DLD1 (cell line): Measurements from ENCODE around the gene WDFY2.
"Not testable (repeated sequence)": the region's sequence is repeated elsewhere in the genome, so short reads cannot be mapped to it uniquely, and the experiment has no call there.

ENCODE experiments used
- in situ Hi-C: cut with HindIII; loops from 2 replicates; pipeline ENCODE4 v1.10.0; 2017; ENCODE audit warnings: low sequenced_read_pairs

WDFY2 gene

DNA sequence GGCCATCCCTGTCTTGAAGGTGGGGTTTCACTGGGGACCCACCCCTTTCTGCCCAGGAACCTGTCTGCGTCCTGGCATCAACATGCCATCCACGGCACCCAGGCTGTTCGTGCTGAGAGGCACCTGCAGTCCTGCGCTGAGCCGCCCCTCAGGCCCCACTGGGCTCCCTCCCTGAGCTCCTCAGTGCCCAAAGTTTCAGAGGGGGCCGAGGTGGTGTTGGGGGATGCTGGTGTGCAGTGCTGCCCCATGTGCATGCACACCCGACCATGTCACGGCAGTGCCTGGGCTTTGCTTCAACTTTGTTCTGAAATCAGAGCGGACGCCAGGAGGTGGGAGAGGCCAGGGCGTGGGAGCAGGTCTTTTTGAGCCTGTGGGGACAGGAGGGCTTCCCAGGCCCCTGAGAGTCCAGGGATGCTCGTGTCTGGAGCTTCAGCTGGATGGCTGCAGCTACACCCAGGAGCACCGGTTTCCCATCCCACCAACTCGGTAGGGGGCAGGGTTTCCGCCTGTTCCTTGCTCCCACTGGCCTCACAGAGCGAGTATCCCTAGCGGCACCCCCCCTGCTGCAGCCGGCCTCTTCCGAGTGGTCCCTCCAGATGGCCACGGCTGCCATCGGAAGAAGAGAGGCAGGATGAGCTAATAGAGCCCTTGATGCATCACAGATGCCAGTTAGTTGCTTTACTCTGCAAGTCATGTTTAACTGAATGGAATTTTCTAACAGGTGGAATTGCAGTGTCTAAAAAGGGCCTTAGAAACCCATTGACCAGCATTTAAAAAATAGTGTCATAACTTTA, 44.0 kb downstream of the WDFY2 start:
- in situ Hi-C loops = no loop called here

DNA sequence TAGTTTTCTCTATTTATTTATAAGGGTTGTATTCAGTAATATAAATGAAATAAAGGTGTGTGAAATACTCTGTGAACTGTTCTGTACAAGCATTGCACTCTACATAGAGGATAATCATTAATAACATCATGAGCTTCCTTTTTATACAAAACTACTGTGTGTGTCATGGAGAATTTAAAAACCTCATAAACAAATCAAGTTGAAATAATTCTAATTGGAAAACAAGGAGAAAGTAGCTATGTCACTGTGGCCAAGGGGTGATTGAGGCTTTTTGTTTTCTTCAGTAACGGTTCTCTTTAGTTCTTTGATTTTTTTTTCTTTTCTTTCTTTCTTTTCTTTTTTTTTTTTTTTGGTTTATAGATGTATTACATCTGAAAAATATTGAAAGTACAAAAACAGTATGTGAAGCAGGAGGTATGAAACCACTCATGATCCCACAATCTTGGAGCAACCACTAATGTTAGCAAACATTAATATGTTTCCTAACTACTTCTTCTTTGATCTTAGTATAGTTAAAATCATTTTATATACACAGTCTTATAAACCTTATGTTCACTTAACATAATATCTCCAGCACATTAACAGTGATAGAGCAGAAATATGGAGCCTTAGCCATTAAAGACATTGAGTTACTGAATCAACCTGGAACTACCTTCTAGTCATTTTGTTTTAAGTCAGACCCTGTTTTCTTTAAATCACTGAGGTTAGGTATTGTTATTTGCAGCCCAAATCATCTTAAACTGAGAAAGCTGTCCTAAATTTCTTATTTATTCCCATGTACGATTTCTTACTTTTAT, 45.4 kb downstream of the WDFY2 start:
- in situ Hi-C loops = no loop called here

- in situ Hi-C loops = no loop called here
These were observed 46.0 kb downstream of the WDFY2 start for GRCh38 chr13:51630288-51630615.

GRCh38 chr13:51632591-51633362, 48.5 kb downstream of the WDFY2 start:
- in situ Hi-C loops = no loop called here

DNA sequence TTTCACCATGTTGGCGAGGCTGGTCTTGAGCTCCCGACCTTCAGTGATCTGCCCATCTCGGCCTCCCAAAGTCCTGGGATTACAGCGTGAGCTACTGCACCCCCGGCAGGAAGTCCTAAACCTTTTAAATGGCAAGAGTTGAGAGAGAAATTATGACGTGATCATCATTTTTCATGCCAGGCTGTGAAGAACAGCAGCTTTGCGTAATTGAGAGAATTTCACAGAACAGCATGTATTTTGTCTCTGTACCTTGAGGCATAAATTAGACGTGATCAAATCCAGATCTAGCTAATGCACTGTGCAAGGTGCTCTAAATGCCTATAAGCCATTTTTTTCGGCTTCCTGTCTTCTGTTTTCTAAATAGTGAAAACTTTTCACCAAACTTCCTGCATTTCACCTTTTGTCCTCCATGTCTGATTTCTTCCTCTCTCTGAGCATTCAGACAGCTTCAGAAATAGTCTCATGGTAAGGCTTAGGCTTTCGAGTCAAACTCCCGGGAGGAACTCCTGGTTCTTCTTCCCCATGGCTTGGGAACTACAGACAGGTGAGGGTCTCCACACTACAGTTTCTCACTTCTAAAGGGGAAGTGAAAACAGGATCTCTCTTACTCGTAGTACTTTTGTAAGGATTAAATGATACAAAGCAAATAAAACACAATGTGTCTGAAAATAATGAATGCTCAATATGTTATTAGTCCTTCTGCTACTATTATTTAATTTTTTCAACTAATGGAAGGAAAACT, 51.0 kb downstream of the WDFY2 start:
- in situ Hi-C loops = no loop called here

DNA sequence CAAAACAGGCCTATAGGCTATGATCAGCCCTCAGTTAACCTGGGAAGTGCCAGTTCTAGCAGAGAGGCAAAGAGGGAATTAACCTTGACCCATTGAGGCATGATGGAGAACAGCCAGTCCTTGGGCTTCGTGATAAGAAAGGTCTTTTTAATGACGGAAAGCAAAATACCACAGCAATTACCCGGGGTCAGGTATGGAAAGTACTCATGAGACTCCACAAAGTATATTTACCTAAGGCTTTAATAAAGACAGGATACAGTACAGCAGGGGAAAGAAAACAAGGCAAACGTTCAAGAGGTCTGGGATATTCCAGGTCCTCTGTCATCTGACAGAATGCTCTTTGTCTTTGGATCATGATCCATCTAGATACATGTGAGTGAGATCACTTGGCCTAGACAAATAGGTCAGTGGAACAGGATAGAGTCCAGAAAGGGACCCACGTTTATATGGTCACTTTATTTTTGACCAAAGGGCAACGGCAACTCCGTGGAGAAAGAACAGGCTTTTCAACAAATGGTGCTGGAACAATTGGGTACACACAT, 52.2 kb downstream of the WDFY2 start:
- in situ Hi-C loops = no loop called here

DNA sequence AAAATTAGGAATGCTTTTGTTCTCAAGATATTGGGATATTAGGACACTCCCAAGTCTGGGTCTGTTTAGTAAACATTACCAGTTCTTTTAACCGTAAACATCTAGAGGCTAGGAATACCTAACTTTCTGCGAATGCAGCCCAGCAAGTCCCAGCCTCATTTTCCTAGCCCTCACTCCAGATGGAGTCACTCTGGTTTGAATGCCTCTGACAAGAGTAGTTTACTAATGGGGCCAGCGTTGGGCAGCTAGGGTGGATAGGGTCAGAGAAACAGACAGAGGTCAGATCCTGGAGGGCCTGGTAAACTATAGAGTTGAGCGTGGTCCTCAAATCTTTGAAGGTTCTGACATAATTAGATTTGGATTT, 53.6 kb downstream of the WDFY2 start:
- in situ Hi-C loops = no loop called here

- in situ Hi-C loops = no loop called here
These were observed 54.1 kb downstream of the WDFY2 start for GRCh38 chr13:51638216-51638871.

DNA sequence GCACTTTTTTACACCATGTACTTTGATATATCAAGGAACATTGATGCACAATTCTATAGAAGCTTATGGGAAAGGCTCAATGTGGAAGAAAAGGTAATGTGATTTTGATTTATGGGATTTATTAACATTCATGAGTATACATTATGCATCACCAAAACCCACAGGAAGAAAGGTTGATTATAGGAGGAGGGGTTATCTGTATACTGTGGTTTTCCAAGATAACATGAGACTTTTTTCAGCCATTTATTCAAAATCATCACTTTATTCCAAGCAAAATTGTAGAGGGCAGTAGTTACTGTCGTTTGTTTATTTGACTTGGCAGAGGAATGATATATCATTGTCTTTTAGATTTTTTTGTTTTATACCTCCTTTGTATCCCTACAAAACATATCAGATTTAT, 54.9 kb downstream of the WDFY2 start:
- in situ Hi-C loops = no loop called here

GRCh38 chr13:51640696-51641095, 56.4 kb downstream of the WDFY2 start:
- in situ Hi-C loops = not testable (repeated sequence)

- in situ Hi-C loops = no loop called here
These were observed 59.0 kb downstream of the WDFY2 start for GRCh38 chr13:51643105-51643881.

- in situ Hi-C loops = no loop called here
These were observed 59.6 kb downstream of the WDFY2 start for GRCh38 chr13:51643882-51644281.

DNA sequence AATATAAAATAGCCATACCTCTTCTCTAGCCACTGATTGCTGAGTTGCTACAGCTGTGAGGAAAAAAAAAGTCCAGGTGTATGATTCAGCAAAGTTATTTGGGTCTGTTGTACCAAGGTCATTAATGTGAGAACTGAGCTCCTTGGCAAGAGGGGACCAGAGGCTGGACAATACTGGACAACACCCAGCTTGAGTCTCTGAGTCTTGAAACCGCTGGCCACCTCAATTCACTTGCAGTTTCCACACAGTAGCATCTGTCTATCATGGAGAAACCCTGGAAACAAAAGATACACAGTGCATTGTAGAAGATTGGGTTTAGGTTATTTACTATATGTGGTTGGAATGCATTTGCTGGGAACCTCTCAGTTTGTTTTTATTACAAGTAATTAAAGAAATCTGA, 60.4 kb downstream of the WDFY2 start:
- in situ Hi-C loops = no loop called here

- in situ Hi-C loops = no loop called here
These were observed 60.9 kb downstream of the WDFY2 start for GRCh38 chr13:51645154-51645650.

DNA sequence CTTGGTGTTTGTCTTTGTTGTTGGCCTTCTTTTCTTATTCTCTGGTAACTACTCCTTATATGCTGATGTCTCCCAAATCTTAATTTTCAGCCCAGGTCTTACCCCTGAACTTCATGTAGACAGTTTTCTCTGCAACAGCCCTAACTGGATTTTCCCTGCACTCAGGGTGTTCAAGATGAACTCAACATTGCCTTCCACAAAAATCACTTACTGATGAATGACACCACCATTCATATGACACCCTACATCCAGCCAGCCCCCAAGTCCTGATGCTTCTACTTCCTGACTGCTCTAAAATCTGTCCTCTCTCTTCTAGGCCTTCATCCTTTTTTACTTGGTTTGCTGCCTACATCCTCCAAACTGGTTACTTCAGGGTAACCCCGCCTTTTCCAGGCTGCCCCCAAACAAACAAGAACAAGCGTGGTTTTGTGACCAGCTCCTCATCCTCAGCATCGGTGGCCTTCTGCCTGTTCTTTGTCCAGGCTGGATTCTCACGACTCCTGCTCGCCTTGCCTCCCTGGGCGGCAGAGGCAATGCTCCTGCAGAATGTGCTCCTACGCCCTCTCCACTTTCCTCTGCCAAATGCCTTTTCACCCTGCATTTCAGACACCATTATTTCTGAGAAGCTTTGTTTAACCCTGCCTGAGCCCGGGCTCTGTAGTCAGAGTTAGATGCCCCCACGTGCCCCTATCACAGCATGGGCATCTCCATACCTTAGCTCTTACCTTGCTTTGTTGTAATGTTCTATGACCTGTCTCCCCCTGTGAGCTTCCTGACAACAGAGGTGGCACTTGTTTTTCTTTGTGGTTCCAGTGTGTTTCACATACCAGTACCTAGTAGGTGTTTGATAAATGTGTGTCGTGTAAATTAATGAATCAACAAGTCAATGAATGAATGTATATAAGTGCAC, 61.8 kb downstream of the WDFY2 start:
- in situ Hi-C loops = no loop called here

DNA sequence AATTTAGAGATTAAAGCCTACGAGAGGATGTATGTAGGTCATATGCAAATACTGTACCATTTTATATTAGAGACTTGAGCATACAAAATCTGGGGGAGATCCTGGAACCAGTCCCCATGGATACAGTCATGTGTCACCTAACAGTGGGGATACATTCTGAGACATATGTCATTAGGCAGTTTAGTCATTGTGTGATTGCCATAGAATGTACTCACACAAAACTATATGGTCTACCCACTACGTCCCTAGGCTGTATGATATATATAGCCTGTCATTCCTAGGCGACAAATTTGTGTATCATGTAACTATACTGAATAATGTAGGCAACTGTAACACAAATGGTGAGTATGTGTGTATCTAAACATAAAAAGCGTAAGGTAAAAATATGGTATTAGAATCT, 62.8 kb downstream of the WDFY2 start:
- in situ Hi-C loops = no loop called here

DNA sequence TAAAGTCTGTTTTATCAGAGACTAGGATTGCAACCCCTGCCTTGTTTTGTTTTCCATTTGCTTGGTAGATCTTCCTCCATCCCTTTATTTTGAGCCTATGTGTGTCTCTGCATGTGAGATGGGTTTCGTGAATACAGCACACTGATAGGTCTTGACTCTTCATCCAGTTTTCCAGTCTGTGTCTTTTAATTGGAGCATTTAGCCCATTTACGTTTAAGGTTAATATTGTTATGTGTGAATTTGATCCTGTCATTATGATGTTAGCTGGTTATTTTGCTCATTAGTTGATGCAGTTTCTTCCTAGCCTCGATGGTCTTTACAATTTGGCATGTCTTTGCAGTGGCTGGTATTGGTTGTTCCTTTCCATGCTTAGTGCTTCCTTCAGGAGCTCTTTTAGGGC, 67.9 kb downstream of the WDFY2 start:
- in situ Hi-C loops = not testable (repeated sequence)
